ENCODE results near the gene CFAP65. TPM values are rescaled to one million over a fixed set of nuclear protein-coding genes. Genes with fewer than 3 reads are reported as not detected.

The CFAP65 gene
- total RNA-seq, 4 donors from 2014 or later = not detected

DNA sequence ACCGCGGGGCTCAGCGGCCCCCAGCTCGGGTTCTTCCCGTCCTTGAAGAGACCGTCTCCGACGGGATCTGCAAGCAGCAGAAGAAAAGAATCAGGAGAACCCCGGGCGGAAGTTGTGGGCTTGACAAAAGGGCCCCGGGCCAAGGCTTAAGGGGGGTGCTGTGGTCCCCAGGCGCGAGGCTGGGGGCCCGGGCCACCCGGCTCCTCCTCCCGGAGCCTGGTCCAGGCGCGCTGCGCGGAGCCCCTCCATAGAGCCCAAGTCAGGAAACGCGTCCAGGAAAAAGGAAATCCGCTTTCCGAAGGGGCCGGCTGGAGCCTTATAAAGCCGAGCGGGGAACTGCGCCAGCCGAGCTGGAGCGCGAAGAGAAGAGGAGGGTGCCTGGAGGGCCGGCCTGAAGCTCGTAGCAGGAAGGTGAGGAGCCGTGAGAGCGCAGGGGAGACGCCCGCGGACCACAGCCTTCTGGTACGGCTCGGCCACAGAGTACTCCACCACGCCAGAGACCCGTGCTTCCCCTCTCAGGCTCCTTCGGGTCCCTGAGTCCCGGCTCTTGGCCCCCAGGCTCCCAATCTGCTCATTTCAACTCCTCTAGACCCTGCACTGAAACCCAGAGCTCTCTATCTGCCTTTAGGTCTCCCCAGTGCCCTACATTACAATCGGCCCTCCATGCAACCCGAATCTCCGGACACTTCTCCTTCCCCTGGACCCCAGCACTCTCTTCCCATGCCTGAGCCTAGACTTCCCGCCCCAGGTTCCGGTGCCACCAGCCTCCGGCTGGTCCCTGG lies 56.9 kb downstream of the CFAP65 start:
- H3K4me1 ChIP-seq = peaks cover 0 to 59% (median 25%) of the 10 kb centered on the region in 3 donors
- no peak for TF ChIP-seq POLR2AphosphoS5 (IDR thresholded peaks at IDR 0.05)
- TF ChIP-seq EP300 (IDR thresholded peaks at IDR 0.05) = no peak
- TF ChIP-seq POLR2A (IDR thresholded peaks at IDR 0.05) = no peak
- TF ChIP-seq, protein P1, sequence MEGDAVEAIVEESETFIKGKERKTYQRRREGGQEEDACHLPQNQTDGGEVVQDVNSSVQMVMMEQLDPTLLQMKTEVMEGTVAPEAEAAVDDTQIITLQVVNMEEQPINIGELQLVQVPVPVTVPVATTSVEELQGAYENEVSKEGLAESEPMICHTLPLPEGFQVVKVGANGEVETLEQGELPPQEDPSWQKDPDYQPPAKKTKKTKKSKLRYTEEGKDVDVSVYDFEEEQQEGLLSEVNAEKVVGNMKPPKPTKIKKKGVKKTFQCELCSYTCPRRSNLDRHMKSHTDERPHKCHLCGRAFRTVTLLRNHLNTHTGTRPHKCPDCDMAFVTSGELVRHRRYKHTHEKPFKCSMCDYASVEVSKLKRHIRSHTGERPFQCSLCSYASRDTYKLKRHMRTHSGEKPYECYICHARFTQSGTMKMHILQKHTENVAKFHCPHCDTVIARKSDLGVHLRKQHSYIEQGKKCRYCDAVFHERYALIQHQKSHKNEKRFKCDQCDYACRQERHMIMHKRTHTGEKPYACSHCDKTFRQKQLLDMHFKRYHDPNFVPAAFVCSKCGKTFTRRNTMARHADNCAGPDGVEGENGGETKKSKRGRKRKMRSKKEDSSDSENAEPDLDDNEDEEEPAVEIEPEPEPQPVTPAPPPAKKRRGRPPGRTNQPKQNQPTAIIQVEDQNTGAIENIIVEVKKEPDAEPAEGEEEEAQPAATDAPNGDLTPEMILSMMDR (IDR thresholded peaks at IDR 0.05) = no peak
- H3K27me3 ChIP-seq = peaks cover 100% of the 10 kb centered on the region
- no peak for ATAC-seq
- H3K27ac ChIP-seq = no peak overlapping the region
- H3K4me3 ChIP-seq = peak overlapping the region in 1 of 2 donors; percentile 14
- WGBS, 2 donors (ENCODE audit: low coverage in 1 of 2) = 0% methylated on average over 12 of the region's 50 CpGs; no CpG with 5 or more reads in 1 of the 2 donors
- H3K36me3 ChIP-seq = no peaks in the 10 kb centered on the region
- no peaks in the 10 kb centered on the region for H3K9me3 ChIP-seq

DNA sequence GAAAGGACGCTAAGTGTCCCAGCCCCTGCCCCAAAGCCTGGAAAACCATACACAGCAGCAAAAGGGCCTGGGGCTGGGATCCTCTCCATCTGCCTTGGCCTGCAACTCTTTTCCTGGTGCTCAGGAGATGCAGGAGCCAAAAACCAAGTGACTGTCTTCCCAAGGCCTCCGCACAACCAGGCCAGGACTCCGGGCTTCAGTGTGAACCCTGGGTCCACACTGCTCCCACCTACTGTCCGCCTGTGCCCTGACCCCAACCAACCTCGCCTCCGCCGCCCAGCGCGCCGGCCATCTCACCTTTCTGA lies 57.4 kb downstream of the CFAP65 start:
- H3K4me1 ChIP-seq = peaks cover 0 to 59% (median 25%) of the 10 kb centered on the region in 3 donors
- no peak overlapping the region for H3K4me3 ChIP-seq
- TF ChIP-seq EP300 (IDR thresholded peaks at IDR 0.05) (no peak), POLR2AphosphoS5 (IDR thresholded peaks at IDR 0.05) (no peak), POLR2A (IDR thresholded peaks at IDR 0.05) (no peak)
- TF ChIP-seq, protein P1 (IDR thresholded peaks at IDR 0.05) = no peak
- no peaks in the 10 kb centered on the region for H3K36me3 ChIP-seq
- ATAC-seq = no peak
- H3K27ac ChIP-seq = no peak overlapping the region
- no peaks in the 10 kb centered on the region for H3K9me3 ChIP-seq
- H3K27me3 ChIP-seq = peaks cover 100% of the 10 kb centered on the region
- WGBS, 2 donors (ENCODE audit: low coverage in 1 of 2) = no CpG with 5 or more reads among the region's 10 CpGs

DNA sequence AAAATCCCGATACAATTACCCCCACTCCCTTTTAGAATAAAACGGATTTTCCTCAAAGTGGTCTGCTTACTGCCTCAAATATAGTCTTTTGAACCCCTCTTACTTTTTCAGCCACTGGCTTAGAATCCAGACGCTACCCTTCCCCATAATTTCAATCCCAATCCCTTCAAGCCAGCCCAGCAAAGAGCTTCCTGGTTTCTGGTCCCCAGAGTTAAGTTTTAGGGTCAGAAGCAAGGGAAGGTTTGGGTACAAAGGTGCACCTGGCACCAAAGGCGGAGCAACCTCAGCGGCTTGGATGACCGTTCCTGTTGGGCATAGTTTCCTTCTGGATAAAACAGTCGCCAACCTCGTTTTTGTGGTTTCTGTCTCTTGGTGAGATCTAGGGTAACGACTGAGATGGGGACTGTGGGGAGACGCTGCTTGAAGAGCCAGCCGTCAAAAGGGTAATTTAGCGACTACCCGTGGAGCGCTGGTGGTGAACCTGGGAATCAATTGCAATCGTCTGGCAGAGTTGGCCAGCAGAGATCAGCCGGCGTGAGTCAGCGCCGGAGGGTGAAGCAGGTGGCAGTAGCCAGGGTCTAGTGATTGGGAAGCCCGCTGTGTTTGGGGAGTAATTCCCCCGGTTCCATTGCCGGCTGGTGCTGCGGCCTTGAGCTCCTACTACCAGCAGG lies 57.9 kb downstream of the CFAP65 start:
- Histone ChIP-seq H3K27ac (no peak overlapping the region), H3K27me3 (peaks cover 100% of the 10 kb centered on the region), H3K9me3 (no peaks in the 10 kb centered on the region), H3K4me3 (no peak overlapping the region), H3K36me3 (no peaks in the 10 kb centered on the region), H3K4me1 (peaks cover 0 to 59% (median 25%) of the 10 kb centered on the region in 3 donors)
- TF ChIP-seq EP300 (IDR thresholded peaks at IDR 0.05) (no peak), POLR2A (IDR thresholded peaks at IDR 0.05) (no peak), POLR2AphosphoS5 (IDR thresholded peaks at IDR 0.05) (no peak)
- TF ChIP-seq, protein P1 (IDR thresholded peaks at IDR 0.05) = no peak
- ATAC-seq = no peak
- WGBS, 2 donors (ENCODE audit: low coverage in 1 of 2) = 7 to 13% methylated on average over 8 to 11 of the region's 23 CpGs

DNA sequence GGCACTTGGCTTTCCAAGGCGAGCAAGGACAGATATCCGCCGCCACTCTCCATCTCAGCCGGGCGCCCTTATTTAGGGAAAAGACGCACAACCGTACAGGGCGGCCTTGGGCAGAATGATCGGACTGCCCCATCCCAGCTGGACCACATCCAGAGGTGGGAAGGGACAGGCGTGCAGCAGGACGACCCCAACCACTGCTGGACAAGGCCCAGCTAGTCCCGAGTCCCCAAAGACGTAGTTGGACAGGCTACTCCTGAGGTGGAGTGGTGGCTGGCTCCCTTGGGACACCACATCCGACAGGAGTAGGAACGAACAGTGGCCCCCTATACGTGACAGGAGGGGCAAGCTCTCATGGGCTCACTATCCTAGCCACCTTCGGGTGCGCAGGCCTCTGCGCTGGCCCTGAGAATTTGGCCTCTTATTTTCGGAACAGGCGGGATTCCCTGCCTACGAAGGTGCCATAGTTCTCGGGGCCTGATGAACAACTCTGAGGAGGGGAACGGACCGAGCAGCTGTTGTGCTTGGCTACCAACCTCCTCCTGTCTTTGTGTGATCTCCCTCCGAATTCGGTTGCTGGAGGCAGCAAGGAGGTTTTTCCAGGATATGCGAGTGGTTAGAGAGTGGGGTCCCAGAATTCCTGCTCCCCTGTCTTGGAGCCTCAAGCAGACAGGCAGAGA lies 58.6 kb downstream of the CFAP65 start:
- Histone ChIP-seq H3K27me3 (peaks cover 100% of the 10 kb centered on the region), H3K9me3 (no peaks in the 10 kb centered on the region), H3K4me1 (peaks cover 0 to 59% (median 25%) of the 10 kb centered on the region in 3 donors), H3K27ac (no peak overlapping the region), H3K36me3 (no peaks in the 10 kb centered on the region), H3K4me3 (peak overlapping the region in 1 of 2 donors; percentile 41)
- no peak for TF ChIP-seq POLR2AphosphoS5 (IDR thresholded peaks at IDR 0.05)
- TF ChIP-seq POLR2A (IDR thresholded peaks at IDR 0.05) = no peak
- no peak for TF ChIP-seq EP300 (IDR thresholded peaks at IDR 0.05)
- TF ChIP-seq, protein P1 (IDR thresholded peaks at IDR 0.05) = no peak
- ATAC-seq = no peak
- WGBS, 2 donors (ENCODE audit: low coverage in 1 of 2) = 0 to 12% methylated on average over 8 to 13 of the region's 28 CpGs

Data from gastroesophageal sphincter (tissue), 4 donors.